Fibroblast of skin of abdomen (primary cell): ENCODE measurements around the gene ENSA.
A peak's percentile ranks its signal among the peaks of the same experiment; 100 is the strongest.
"Not testable (repeated sequence)": the region's sequence is repeated elsewhere in the genome, so short reads cannot be mapped to it uniquely, and the experiment has no call there.

Experiments used
- DNase-seq: peaks from one replicate; pipeline ENCODE4 v3.0.0-alpha.2; 2013

Gene ENSA

DNA sequence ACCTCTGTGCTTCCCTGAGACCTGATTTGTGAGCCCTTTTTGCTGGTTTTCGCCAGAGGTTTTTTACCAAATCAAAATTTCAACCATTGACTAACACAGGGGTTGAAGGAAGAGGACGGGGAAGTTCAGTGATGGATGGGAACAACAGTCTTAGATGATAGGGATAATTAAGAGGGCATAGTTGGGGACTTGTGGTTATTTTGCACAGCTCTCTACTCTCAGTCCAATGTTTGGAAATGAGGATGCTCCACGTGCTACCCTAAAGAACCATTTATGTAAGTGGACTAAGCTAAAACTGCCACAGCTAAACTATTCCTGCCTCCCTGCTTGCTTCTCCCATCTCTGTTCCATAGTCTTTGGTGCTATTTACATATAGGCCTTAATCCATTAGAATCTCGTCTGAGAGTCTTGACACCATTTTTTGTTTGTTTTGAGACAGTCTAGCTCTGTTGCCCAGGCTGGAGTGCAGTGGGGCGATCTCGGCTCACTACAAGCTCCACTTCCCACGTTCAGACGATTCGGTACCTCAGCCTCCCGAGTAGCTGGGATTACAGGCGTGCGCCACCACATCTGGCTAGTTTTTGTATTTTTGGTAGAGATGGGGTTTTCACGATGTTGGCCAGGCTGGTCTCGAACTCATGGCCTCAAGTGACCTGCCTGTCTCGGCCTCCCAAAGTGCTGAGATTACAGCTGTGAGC, 49.3 kb downstream of the ENSA start:
- no peak for DNase-seq

DNA sequence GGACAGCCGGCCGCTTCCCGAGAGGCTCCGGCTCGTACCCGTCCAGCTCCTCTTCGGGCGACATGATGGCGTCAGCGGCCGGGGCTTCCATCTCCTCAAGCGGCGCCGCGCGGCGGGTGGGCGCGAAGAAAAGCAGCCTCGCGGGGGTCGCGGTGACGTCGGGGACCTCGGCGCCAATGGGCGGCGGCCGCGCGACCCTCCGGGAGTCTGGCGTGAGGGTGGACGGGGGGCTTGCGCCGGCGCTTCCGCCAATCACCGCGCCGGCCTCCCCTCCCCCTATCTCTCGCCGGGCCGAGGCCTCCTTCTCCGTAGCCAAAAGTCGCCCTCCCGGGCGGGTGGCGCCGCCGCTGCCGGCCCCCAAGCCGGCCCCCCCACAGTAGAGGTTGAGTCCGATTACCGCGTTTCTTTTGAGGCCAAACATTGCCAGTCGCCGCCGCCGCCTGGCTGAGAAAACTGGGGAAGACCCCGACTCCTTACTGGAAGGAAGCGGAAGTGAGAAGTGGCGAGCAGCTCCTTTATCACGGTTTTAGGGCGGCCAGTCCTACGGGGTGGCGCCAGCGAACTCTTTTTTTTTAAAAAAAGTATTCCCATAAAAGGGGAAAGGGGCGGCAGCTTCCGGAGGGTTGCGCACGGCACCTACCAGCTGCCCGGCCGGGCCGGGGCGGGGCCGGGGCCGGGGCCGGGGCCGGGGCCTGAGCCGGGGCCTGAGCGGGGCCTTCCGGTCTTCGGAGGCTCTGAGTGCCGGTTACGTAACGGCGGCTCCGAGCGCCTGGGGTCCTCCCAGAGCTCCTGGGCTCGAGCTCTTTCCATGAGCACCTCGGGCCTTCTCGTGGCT, 50.1 kb downstream of the ENSA start, which contains the start of gene MCL1:
TSS of gene MCL1 (minus strand) at position 501 of the 835 bp plus-strand sequence. CDS start at position 421, 80 bp downstream.
- DNase-seq = peak; percentile 98

DNA sequence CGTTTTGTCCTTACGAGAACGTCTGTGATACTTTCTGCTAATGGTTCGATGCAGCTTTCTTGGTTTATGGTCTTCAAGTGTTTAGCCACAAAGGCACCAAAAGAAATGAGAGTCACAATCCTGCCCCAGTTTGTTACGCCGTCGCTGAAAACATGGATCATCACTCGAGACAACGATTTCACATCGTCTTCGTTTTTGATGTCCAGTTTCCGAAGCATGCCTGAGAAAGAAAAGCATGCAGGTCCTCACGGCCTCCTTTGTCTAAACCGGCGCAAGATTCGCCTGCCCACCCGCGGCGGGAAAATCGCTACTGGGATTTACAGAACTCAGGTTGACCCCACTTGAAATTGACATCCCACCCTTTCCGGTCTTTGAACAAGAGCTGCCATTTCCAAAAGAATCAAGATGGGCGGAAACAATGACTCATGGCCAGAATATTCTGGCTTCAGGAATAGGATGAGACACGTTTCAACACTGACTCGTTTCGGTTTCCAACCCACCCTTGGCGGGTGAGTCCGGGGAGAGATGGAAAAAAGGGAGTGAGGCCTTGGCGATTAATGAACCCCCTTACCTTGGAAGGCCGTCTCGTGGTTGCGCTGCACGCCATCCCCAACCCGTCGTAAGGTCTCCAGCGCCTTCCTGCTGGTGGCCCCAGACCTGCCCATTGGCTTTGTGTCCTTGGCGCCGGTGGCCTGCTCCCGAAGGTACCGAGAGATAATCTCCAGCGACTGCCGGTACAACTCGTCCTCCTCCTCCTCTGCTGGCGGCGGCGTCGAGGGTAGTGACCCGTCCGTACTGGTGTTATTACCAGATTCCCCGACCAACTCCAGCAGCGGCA, 50.9 kb downstream of the ENSA start:
- peak; percentile 93 for DNase-seq

DNA sequence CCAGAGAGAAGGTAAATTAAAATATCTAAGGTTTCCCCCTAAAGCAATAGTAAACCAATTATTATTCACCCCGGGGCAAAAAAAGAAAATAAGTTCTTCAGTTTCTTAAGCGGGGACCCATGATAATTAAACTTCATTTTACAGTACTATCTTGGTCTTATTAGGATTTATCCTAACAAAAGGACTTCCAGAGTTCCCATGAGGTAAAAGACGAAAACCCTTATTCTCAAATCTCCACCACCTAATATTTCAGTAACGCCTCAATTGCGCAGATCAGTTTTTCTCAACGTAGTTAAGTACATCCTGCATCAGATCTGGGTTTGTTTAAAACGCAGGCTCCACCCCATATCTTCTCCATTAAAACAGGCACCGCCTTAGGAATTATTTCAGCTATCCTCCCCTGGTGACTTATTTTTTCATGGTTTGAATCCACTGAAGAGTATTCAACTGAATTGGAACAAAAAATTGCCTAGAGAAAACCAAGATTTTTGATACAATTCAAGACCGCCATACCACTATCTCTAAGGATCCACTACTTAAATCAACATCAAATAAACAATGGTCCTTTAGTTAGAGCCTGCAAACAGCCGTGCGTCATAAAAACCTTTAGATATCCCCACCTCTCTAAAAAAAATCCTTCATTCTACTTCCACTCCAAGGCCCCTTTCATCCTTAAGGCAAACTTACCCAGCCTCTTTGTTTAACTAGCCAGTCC, 51.7 kb downstream of the ENSA start:
- DNase-seq = no peak

DNA sequence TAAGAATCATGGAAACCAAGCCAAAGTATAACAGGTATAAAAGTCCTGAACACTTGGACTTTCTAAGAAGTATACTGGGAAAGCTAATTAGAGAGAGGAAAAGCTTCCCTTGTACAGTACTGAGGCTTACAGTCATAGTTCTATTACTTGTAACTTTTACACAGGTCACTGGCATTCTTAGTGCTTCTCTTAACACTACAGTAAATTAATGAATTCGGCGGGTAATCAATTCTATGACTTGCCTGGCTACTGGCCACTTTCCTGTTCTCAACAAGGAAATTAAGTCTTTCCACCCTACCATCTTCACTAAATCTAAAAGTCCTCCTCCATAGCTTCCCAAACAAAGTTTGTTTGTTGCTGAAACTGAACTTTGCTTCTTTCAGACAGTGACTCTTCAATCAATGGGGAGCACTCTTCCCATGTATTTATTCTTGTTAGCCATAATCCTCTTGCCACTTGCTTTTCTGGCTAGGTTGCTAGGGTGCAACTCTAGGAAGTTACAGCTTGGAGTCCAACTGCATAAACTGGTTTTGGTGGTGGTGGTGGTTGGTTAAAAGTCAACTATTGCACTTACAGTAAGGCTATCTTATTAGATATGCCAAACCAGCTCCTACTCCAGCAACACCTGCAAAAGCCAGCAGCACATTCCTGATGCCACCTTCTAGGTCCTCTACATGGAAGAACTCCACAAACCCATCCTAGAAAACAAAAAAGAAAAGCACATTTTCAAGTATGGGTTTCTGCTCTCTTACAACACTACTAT, 52.4 kb downstream of the ENSA start:
- DNase-seq = no peak

DNA sequence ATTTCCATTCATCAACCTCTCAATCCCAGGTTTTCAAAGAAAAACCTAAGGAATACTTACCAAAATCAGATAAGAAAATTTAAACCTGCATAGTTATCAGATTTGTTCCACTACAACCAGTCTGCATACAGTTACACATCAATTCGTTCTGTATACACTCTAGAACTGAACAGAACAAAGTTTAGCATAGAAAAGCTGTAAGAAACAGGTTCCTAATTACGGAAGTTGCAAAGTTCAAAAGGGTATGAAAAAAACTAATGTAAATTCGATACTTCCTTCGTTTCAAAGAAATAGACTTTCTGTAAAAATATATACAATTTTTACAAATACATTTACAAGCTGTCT, 53.1 kb downstream of the ENSA start:
- DNase-seq = no peak

DNA sequence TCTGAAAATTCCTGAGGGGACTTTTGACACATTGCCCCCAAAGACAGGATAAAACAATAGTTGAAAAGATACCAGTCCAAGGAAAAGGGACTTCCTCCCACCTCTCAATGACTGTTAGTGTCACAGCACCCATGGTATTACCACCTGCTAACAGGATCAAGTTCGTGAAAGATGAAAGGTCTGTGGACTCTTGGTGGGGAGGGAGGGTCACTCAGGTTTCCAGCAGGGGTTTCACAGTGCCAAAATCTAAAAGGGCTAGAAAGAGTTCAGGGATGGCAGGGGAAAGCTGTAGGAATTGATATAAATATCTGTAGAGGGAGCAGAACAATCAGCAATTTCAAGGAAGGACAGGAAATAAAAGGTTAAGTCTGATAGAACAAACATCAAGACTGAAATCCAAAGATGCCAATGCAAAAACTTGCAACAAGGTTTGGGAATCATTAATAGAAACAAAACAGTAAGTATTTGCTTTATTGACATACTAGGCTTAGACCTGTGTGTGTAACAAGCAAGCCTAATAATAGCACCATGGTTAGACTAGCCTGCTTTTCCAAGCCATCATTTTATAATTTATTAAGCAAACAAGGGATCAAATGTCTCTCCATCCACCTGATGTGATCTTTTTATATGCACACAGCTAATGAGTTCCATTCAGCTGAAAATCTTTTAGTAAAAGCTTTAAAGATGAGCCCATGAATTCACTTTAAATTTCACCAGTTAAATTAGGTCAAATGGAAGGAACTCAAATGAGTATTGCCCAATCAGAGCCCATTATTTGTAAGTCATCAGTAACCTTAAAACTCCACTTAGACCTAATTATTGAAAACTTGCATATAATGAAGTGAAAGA, 53.7 kb downstream of the ENSA start:
- no peak for DNase-seq

DNA sequence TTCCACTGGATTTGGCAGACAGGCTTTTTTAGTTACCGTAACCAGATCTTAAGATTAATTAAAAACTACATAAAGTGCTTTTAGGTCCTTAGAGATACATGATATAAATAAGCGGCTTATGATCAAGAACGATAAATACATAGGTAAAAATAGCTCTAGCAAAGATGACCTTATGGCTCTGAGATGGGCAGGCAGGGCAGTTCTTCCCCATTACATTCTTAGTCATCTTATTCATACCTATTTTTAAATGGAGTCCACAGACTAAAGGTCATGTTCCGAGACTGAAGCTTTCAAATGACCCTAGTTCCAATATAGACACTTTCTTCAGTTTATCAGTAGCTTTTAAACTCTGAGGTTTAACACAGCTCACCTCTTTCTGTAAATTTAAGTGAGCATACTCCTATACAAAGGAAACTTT, 54.3 kb downstream of the ENSA start:
- DNase-seq = no peak

DNA sequence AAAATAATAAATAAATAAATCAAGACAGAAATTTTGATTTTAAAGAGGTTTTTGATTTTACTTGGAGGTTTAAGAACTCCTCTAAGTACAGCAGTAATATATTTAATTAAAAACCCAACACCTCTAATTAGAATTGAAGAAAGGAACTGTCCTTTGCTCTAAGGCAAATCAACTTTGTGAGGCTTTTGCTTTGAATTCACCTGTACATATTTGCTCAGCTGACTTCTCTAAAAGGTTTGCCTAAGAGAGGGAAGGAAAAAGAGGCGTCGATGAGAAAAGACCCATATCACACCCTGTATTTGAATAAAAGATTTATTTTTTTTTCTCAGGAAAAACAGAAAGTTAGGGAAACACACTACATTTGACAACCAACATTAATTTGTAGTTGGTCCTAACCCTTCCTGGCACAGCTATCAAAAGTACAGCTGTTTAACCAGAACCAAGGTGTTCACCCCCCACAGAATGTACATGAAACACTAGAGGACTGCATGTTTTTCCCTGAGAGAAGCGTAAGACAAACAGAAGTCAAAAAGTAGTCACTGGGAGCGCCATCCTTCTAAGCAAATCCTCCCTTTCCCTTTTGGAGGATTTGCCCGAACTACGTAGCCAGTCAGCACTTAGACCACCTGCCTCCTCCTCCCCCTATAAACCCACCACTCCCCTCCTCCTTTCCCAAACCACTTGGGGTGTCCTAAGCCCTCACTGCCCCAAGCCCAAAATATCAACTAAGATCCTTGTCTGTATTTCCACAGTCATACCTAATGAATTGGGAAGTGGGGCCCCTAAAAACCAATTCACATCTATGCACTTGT, 54.9 kb downstream of the ENSA start:
- DNase-seq = no peak

DNA sequence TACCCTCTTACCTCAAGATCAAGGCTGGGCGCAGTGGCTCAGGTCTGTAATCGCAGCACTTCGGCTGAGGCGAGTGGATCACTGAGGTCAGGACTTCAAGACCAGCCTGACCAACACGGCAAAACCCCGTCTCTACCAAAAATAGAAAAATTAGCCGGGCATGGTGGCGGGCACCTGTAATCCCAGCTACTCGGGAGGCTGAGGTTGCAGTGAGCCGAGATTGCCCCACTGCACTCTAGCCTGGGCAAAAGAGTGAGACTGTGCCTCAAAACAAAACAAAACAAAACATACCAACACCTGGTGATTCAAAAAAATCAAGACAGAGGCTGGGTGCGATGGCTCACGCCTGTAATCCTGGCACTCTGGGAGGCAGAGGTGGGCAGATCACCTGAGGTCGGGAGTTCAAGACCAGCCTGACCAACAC, 55.8 kb downstream of the ENSA start:
- DNase-seq = not testable (repeated sequence)

DNA sequence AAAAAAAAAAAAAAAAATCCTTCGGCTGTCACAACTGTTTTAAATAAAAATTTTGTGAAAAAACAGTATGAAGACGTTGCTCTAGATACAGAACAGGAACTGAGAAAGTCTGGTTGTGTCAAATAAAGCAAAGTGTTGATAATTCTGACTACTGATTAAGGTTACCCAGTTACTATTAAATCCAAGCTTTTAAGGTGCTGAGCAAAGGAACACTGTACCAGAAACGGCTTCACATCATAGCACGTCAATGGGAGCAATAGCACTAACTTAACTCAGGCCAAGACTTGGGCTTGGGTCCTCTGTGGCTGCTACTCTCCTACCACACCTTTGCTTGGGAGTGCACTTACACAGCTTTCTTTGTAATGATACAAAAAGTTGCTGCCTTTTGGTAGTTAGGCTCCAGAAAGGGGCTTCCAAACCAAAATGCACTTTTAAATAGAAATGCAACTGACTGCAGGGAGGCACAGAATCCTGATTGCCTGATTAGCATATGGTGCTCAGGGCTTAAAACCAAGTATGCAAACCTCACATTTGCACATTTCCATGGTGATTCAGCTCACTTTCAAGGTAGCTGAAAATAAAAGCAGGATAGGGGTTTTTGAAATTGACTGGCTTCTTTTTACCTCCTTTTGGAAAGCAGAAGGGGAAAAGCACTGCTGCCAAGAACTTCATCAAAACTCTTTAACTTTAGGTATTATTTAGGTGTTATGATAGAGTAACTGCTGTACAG, 56.3 kb downstream of the ENSA start:
- DNase-seq = no peak
